ENCODE results near the gene WDR13.
"Not testable (repeated sequence)": the region's sequence is repeated elsewhere in the genome, so short reads cannot be mapped to it uniquely, and the experiment has no call there.

The WDR13 gene

DNA sequence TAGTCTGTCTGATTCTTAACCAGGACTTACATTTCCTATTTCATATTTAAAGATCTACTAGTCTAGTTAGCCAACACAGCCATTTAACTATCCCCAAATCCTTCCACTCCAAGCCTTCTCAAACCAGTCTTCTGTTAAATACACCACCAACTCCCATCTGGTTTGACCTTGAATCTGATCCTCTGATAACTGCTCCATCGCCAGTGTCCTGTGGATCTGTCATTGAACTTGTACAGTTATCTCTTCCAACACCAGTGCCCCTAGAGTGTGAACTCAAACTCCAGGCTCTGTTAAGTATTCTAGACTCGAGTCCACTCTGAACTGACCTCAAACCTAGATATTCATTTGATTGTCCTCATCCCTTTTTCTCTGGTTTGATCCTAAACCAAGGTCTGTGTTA is 14.4 kb downstream of the WDR13 start:
- TF ChIP-seq ZNF274 (IDR thresholded peaks at IDR 0.05; ENCODE audit: low read depth, low read length): no peak
- H3K4me3 ChIP-seq (ENCODE audit: low read length): no peak overlapping the region

DNA sequence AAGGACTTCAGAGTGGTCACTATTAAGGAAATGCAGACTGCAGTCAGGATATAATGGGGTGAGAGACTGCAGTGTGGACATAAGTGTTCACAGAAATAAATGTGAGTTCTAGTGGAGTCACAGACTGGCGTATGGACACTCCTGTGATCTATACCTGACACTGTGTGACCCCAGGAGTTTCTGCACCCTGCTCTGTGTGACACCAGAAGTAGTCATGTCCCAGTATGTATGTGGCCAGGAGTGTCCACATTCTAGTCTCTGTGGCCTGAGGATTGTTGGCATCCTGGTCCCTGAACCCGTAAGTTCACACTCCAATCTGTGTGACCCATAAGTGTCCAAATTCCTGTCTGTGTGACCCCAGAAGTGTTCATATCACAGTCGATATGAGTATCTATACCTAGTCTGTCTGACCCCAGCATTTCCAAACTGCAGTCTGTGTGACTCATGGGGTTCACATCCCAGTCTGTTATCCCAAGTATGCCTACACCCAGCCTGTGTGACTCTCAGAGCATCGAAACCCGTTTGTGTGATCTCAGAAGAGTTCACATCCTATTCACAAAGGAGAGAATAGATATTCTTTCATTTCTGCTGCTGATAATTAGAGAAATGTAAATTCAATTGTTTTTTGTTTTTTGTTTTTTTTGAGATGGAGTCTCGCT is 16.3 kb downstream of the WDR13 start:
- no peak overlapping the region for H3K4me3 ChIP-seq (ENCODE audit: low read length)
- no peak for TF ChIP-seq ZNF274 (IDR thresholded peaks at IDR 0.05; ENCODE audit: low read depth, low read length)

DNA sequence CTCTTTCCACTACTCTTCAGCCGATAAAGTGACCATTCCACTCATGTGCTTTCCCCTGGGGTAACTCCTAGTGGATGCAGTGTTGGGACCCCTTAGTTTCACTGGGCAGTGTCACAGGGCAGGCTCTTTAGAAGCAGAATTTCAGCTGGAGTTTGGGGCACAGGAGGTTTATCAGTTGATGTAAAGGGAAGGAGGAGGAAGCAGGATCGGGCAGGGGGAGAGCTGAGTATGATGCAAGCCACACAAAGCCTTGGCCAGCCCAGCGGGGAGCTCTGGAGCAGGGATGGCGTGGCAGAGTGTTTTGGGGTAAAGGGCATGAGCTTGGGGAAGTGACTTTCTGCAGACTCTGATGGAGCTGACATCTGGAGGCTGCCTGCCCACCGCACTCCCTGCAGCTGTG is 19.3 kb downstream of the WDR13 start:
- H3K4me3 ChIP-seq (ENCODE audit: low read length): no peak overlapping the region
- TF ChIP-seq ZNF274 (IDR thresholded peaks at IDR 0.05; ENCODE audit: low read depth, low read length): no peak

DNA sequence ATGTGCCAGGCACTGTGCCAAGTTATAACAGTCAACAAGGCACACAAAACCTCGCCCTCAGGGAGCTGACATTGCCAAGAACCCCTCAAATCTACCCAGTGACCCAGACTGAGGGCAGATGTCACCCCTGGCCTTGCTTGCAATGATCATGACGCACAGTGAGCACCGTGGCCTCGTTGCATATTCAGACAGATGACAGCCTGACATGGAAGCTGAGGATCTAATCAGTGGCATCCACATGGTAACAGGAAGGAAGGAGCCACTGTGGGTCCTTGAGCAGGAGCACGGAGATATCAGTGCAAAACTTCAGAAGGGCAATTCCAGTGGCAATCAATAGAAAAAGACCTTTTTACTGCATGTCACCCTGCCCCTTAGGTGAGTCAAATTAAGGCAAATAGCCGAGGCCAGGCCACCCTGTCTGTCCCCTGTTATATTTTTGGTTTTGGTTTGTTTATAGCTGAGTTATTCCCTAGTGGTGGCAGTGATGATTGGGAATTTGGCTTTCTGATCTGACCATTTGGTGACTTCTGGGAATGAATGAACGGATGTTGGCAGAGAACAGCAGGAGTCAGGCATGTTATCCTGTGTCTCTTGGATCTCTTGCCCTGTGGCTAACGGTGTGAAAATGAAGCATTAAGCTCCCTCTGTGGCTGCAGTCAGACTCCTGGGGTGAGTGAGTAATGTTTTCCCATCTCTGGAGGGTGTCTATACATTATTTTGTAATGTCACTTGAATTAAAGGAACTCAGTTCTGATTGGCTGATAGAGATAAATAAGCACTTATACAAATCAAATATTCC is 20.4 kb downstream of the WDR13 start:
- H3K4me3 ChIP-seq (ENCODE audit: low read length): no peak overlapping the region
- TF ChIP-seq ZNF274 (IDR thresholded peaks at IDR 0.05; ENCODE audit: low read depth, low read length): no peak

DNA sequence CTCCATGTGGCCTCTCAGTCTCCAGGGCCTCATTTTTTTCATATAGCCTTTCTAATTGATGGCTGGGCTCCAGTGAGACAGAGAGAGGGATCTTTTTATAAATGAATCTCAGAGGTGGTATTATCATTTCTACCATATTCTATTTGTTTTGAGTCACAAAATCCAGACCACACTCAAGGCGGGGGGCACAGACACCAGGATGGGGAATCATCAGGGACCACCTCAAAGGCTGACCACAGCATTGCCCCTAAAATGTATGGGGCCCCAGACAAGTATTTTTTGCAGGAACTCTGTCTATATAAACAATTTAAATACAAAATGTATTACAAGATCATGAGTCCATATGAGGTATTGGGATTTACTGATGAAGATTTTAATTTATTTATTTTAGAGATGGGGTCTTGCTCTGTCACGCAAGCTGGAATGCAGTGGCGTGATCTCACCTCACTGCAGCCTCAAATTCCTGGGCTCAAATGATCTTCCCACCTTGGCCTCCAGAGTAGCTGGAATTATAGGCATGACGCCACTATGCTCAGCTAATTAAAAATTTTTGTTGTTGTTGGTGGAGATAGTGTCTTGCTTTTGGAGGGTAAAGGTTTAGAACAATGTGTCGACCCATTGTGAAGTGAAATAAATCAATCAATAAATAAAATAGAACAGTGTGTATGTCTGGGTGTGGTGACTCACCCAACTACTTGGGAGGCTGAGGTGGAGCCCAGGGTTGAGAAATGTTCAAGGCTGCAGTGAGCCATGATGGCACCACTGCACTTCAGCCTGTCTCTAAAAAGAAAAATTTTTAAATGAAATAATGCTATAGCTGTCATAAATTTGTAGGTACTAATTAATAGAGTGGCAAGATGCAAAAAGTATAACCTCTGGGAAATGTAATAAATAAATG is 29.4 kb downstream of the WDR13 start:
- H3K4me3 ChIP-seq (ENCODE audit: low read length): no peak overlapping the region
- TF ChIP-seq ZNF274 (IDR thresholded peaks at IDR 0.05; ENCODE audit: low read depth, low read length): no peak

DNA sequence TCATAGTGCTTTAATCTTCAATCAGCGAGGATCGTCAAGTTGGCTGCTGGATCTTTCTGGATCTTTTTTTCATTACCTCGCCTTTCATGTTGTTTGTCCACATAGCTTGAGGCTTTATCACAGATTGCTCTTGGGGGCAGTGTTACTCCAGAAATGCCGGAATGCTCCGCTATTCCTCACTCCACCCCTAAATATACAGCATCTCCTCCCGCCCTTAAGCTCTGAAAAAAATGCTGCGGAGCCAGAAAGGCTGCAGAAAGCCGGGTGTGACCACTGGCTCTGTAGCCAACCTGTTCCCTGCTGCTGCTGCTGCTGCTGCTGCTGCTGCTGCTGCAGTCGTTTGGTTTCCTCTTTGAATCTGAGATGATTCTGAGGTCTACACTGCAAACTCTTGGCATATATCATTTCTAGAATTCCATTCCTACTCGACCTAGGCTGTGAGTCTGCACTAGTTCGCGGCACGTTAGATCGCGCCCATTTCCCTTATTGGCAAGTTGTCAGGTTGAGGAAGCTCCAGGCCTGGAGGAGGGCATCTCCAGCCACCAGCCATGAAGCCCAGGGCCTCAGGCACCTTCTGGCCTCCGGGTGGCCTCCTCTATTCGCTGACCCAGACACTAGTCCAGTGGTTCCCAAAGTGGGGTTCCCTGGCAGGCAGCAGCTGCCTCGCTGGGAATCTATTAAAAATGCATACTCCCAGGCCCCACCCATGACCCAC is 34.2 kb downstream of the WDR13 start:
- TF ChIP-seq ZNF274 (IDR thresholded peaks at IDR 0.05; ENCODE audit: low read depth, low read length): no peak
- no peak overlapping the region for H3K4me3 ChIP-seq (ENCODE audit: low read length)

DNA sequence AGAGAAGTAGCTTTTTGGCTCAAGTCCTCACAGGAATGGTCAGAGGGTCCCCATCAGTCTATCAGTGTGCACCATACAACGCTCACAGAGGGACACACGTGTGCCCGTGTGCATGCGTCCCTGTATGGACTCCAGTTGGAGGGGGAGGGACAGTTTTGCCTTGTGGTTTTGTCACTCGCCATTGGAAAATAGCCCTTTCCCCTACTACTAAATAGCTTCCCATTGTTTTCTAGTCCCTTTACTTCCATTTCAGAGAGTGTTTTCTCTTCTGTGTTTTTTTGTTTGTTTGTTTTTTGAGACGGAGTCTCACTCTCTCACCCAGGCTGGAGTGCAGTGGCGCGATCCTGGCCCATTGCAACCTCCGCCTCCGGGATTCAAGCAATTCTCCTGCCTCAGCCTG is 34.9 kb downstream of the WDR13 start:
- no peak overlapping the region for H3K4me3 ChIP-seq (ENCODE audit: low read length)
- TF ChIP-seq ZNF274 (IDR thresholded peaks at IDR 0.05; ENCODE audit: low read depth, low read length): no peak

DNA sequence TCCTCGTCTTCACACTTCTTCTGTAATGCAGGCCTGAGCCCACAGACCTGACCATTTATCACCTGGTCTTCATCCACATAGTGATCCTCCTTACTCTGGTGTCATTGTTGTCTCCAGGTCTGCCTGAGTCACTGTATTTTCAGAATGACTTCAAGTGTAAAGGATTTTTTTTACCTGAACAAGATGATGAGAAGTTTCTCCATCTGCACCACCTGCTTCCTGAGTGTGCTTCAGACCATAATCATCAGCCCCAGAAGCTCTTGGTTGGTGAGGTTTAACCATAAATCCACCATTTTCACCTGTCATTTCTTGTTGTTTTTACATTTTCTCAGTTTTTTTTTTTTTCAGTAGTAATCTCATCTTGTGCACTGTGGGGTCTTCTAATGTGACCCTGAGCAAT is 39.0 kb downstream of the WDR13 start:
- H3K4me3 ChIP-seq (ENCODE audit: low read length): no peak overlapping the region
- no peak for TF ChIP-seq ZNF274 (IDR thresholded peaks at IDR 0.05; ENCODE audit: low read depth, low read length)

DNA sequence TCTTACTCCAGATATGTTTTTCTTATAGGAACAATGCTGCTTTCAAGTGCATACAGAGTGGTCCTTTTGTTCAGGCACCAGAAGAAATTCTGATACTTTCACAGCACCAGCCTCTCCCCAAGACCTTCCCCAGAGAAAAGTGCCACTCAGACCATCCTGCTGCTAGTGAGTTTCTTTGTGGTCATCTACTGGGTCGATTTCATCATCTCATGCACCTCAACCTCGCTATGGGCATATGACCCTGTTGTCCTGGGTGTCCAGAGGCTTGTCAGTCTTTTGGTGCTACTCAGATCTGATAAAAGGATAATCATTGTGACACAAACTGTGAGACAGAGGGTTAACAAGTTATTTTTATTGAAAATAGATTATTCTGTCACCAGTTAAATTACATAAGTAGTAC is 39.5 kb downstream of the WDR13 start:
- TF ChIP-seq ZNF274 (IDR thresholded peaks at IDR 0.05; ENCODE audit: low read depth, low read length): no peak
- H3K4me3 ChIP-seq (ENCODE audit: low read length): no peak overlapping the region

DNA sequence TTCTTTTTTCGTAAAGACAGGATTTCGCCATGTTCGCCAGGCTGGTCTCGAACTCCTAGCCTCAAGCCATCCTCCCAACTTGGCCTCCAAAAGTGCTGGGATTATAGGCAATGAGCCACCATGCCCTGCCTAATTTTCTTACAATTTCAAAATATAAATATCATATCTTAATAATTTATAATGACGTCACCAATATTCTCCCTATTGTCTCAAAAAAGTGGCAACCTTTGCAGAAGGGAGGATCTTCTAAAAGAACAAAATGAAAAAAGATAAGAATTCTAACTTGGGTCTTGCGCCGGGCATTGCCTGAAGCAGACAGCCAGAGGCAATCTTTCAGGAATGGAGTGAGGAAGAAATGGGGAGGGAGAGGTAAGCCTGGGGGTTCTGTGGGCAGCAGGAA is 48.4 kb downstream of the WDR13 start:
- TF ChIP-seq ZNF274 (IDR thresholded peaks at IDR 0.05; ENCODE audit: low read depth, low read length): no peak
- H3K4me3 ChIP-seq (ENCODE audit: low read length): no peak overlapping the region

DNA sequence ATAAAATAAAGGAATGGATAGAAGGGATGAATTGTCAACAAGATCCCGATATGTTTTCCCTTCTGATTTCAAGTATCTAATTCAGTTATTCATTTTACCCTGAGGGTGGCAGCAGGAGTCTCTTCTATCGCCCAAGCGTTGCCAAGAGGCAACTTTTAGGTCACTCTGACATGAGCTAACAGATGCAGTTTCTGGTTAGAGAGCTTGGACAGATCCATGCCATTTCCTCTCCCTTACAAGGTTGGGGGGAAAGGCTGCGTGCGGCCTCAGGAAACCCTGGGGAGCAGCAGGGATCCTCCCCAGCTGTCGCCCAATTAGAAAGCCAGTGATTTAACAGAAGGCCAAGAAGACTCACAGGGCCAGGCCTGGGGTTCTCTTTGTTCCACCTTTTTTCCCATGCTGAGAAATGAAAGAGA is 51.1 kb downstream of the WDR13 start:
- TF ChIP-seq ZNF274 (IDR thresholded peaks at IDR 0.05; ENCODE audit: low read depth, low read length): no peak
- H3K4me3 ChIP-seq (ENCODE audit: low read length): no peak overlapping the region

DNA sequence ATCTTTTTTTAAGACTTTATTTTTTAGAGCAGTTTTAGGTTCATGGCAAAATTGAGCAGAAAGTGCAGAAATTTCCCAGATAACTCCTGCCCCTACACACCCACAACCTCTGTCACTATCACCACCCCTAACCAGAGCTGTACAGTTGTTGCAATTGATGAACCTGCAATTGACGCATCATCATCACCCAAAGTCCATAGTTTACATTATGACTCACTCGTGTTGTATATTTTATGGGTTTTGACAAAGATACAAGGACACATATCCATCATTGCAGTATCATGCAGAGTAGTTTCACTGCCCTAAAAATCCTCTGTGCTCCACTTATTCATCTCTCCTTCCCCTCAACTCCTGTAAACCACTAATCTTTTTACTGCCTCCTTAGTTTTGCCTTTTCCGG is 51.8 kb downstream of the WDR13 start:
- no peak overlapping the region for H3K4me3 ChIP-seq (ENCODE audit: low read length)
- TF ChIP-seq ZNF274 (IDR thresholded peaks at IDR 0.05; ENCODE audit: low read depth, low read length): no peak

DNA sequence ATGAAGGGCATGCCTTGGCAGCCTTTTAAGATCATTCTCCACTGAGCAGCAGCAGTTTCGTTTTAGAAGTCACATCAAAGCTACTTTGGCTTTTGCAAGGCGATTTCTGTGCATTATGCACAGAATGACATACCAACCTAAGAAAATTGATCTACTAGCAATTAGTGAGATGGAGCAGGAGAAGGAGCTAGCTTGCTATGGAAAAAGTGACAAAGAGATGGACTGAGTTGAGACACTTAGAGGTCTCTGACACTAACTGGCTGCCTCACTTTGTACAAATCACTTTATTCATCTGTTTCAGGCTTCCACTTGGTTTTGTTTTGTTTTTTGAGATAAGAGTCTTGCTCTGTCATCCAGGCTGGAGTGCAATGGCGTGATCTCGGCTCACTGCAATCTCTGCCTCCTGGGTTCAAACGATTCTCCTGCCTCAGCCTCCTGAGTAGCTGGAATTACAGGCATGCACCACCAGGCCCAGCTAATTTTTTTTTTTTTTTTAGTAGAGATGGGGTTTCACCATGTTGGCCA is 54.8 kb downstream of the WDR13 start:
- H3K4me3 ChIP-seq (ENCODE audit: low read length): not testable (repeated sequence)

DNA sequence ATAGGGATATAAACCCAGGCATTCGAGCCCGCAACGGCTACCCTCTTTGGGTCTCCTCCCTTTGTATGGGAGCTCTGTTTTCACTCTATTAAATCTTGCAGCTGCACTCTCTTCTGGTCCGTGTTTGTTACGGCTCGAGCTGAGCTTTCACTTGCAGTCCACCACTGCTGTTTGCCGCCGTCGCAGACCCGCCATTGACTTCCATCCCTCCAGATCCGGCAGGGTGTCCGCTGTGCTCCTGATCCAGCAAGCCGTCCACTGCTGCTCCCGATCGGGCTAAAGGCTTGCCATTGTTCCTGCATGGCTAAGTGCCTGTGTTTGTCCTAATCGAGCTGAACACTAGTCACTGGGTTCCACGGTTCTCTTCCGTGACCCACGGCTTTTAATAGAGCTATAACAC is 57.5 kb downstream of the WDR13 start:
- not testable (repeated sequence) for H3K4me3 ChIP-seq (ENCODE audit: low read length)

Measured in GM08714 (cell line).